ENCODE measurements around the gene SNAP25.

DNA sequence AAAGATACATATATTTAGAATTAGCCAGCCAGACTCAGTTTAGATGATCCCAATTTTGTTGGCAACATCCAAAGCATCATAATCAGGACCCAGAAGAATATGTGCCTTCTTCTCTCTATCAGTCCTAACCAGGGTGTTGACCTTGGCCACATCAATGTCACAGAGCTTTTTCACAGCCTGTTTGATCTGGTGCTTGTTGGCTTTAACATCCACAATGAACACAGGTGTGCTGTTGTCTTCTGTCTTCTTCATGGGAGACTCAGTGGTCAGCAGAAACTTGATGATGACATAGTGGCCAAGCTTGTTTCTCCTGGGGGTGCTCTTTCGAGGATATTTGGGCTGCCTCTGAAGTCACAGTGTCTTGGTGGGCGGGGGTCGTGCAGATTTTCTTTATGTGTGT lies 130.5 kb downstream of the SNAP25 start:
- TF ChIP-seq, protein P1, sequence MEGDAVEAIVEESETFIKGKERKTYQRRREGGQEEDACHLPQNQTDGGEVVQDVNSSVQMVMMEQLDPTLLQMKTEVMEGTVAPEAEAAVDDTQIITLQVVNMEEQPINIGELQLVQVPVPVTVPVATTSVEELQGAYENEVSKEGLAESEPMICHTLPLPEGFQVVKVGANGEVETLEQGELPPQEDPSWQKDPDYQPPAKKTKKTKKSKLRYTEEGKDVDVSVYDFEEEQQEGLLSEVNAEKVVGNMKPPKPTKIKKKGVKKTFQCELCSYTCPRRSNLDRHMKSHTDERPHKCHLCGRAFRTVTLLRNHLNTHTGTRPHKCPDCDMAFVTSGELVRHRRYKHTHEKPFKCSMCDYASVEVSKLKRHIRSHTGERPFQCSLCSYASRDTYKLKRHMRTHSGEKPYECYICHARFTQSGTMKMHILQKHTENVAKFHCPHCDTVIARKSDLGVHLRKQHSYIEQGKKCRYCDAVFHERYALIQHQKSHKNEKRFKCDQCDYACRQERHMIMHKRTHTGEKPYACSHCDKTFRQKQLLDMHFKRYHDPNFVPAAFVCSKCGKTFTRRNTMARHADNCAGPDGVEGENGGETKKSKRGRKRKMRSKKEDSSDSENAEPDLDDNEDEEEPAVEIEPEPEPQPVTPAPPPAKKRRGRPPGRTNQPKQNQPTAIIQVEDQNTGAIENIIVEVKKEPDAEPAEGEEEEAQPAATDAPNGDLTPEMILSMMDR (IDR thresholded peaks at IDR 0.05; ENCODE audit: low read depth, low read length, poor library complexity, severe bottlenecking) = no peak
- TF ChIP-seq EZH2phosphoT487 (IDR thresholded peaks at IDR 0.05; ENCODE audit: borderline replicate concordance, low read length) = no peak
